Measurements from ENCODE around the gene MYO15A.

The MYO15A gene

GRCh38 chr17:18166894-18167293, 58.3 kb downstream of the MYO15A start:
- in situ Hi-C loops (cut with MboI; ENCODE audit: low sequenced_read_pairs, unreplicated experiment): no loop called here
- no peak for DNase-seq (ENCODE audit: low spot score)
- TF ChIP-seq, protein P1, sequence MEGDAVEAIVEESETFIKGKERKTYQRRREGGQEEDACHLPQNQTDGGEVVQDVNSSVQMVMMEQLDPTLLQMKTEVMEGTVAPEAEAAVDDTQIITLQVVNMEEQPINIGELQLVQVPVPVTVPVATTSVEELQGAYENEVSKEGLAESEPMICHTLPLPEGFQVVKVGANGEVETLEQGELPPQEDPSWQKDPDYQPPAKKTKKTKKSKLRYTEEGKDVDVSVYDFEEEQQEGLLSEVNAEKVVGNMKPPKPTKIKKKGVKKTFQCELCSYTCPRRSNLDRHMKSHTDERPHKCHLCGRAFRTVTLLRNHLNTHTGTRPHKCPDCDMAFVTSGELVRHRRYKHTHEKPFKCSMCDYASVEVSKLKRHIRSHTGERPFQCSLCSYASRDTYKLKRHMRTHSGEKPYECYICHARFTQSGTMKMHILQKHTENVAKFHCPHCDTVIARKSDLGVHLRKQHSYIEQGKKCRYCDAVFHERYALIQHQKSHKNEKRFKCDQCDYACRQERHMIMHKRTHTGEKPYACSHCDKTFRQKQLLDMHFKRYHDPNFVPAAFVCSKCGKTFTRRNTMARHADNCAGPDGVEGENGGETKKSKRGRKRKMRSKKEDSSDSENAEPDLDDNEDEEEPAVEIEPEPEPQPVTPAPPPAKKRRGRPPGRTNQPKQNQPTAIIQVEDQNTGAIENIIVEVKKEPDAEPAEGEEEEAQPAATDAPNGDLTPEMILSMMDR (IDR thresholded peaks at IDR 0.05; ENCODE audit: borderline replicate concordance, control extremely low read depth, extremely low read depth, insufficient read depth, missing control alignments): no peak

GRCh38 chr17:18167421-18167820, 58.9 kb downstream of the MYO15A start:
- DNase-seq (ENCODE audit: low spot score): no peak
- TF ChIP-seq, protein P1 (IDR thresholded peaks at IDR 0.05; ENCODE audit: borderline replicate concordance, control extremely low read depth, extremely low read depth, insufficient read depth, missing control alignments): no peak
- in situ Hi-C loops (cut with MboI; ENCODE audit: low sequenced_read_pairs, unreplicated experiment): no loop called here

DNA sequence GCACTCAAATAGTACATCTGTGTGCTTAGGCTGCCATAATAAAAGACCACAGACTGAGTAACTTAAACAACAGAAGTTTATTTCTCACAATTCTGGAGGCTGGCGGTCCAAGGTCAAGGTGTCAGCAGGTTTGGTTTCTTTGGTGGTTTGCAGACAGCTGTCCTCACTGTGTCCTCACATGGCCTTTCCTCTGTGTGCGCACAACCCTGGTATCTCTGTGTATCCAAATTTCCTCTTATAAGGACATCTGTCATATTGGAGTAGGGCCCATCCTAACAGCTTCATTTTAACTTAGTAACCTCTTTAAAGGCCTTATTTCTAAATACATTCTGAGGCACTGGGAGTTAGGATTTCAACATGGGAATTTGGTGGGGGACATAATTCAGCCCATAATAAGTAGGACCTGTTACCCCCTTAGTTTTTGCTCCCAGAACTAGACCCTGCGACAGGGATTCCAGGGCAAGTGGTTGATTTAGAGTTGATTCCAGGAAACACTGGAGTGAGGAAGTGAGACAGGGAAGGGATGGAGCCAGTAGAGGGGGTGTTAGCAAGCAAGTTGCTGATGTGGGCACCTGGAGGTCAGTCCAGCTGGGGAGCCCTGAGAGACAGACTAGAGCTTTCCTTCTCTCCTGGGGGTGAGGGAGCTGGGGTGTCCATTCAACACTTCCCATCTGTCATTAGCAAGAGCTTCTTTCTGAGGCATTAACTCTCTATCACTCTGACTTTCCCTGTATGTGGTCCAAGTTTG, 64.1 kb downstream of the MYO15A start:
- TF ChIP-seq, protein P1 (IDR thresholded peaks at IDR 0.05; ENCODE audit: borderline replicate concordance, control extremely low read depth, extremely low read depth, insufficient read depth, missing control alignments): no peak
- no peak for DNase-seq (ENCODE audit: low spot score)
- in situ Hi-C loops (cut with MboI; ENCODE audit: low sequenced_read_pairs, unreplicated experiment): no loop called here

- DNase-seq (ENCODE audit: low spot score): no peak
- in situ Hi-C loops (cut with MboI; ENCODE audit: low sequenced_read_pairs, unreplicated experiment): no loop called here
- TF ChIP-seq, protein P1 (IDR thresholded peaks at IDR 0.05; ENCODE audit: borderline replicate concordance, control extremely low read depth, extremely low read depth, insufficient read depth, missing control alignments): no peak
Observed at GRCh38 chr17:18173740-18174139, 65.2 kb downstream of the MYO15A start.

DNA sequence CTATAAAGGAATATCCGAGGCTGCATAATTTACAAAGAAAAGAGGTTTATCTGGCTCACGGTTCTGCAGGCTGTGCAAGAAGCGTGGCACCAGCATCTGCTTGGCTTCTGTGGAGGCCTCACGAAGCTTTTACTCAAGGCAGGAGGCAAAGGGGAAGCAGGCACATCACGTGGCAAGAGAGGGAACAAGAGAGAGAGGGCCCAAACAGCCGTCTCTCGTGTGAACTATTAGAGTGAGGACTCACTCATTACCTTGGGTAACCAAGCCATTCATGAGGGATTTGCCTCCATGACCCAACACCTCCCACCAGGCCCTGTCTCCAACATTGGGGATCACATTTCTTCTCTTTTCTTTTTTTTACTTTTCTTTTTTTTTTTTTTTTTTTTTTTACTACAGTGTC, 67.6 kb downstream of the MYO15A start:
- in situ Hi-C loops (cut with MboI; ENCODE audit: low sequenced_read_pairs, unreplicated experiment): no loop called here
- TF ChIP-seq, protein P1 (IDR thresholded peaks at IDR 0.05; ENCODE audit: borderline replicate concordance, control extremely low read depth, extremely low read depth, insufficient read depth, missing control alignments): no peak

GRCh38 chr17:18177133-18177532, 68.6 kb downstream of the MYO15A start:
- in situ Hi-C loops (cut with MboI; ENCODE audit: low sequenced_read_pairs, unreplicated experiment): no loop called here
- TF ChIP-seq, protein P1 (IDR thresholded peaks at IDR 0.05; ENCODE audit: borderline replicate concordance, control extremely low read depth, extremely low read depth, insufficient read depth, missing control alignments): no peak

More for the DNA sequence above, 67.6 kb downstream of the MYO15A start:
- DNase-seq (ENCODE audit: low spot score): no peak

More at GRCh38 chr17:18177133-18177532, 68.6 kb downstream of the MYO15A start:
- no peak for DNase-seq (ENCODE audit: low spot score)
